Gastrocnemius medialis (tissue), 4 donors: Measurements from ENCODE around the gene UNK. TPM values are rescaled to one million over a fixed set of nuclear protein-coding genes. Genes with fewer than 3 reads are reported as not detected.

Source experiments
- ATAC-seq, 2 donors: fragments of 150-250 bp; one replicate each; pipeline ENCODE4 v1.9.1; 2016
- DNase-seq, 2 donors: peaks; one replicate each; pipeline ENCODE4 v3.0.0-alpha.2; 2019
- H3K27ac ChIP-seq, 4 donors: fragments of 200-600 bp; sonication (generic); 1 replicate in 1 of 4; 2 replicates in 3 of 4; pipeline ENCODE4 v1.5.1; 2016 to 2018; ENCODE audit warnings: mild to moderate bottlenecking in 2 of 4, moderate library complexity in 1 of 4
- H3K27me3 ChIP-seq, 3 donors: fragments of 200-600 bp; sonication (generic) in 2 of 3; 1 replicate in 1 of 3; 2 replicates in 2 of 3; pipeline versions ENCODE4 v1.5.1 to v1.6.0; 2016 to 2019; ENCODE audit warnings: mild to moderate bottlenecking in 1 of 3, moderate library complexity in 1 of 3
- H3K36me3 ChIP-seq, 2 donors: fragments of 200-600 bp; sonication (generic) in 1 of 2; one replicate each; pipeline ENCODE4 v1.5.1; 2017 to 2018
- H3K4me1 ChIP-seq, 2 donors: fragments of 200-600 bp; sonication (generic) in 1 of 2; one replicate each; pipeline ENCODE4 v1.5.1; 2016 to 2017; ENCODE audit warnings: mild to moderate bottlenecking in 2 of 2
- H3K4me3 ChIP-seq, 4 donors: fragments of 200-600 bp; sonication (generic) in 3 of 4; 1 replicate in 1 of 4; 2 replicates in 3 of 4; pipeline ENCODE4 v1.5.1; 2016 to 2019; ENCODE audit warnings: mild to moderate bottlenecking in 2 of 4
- H3K9me3 ChIP-seq, 3 donors: fragments of 200-600 bp; sonication (generic) in 2 of 3; 1 replicate in 1 of 3; 2 replicates in 2 of 3; pipeline ENCODE4 v1.5.1; 2016 to 2019
- CTCF ChIP-seq, 5 experiments: fragments of 450-650 bp in 3 of 5; fragments of 200-600 bp in 2 of 5; sonication (generic) in 2 of 5; IDR thresholded peaks in 4 of 5; conservative IDR thresholded peaks in 1 of 5; 1 replicate in 4 of 5; 2 replicates in 1 of 5; pipeline ENCODE4 v1.5.1; 2016 to 2019; ENCODE audit warnings: antibody characterized with exemption in 5 of 5, mild to moderate bottlenecking in 3 of 5, moderate library complexity in 3 of 5
- POLR2A ChIP-seq, 2 donors: fragments of 450-650 bp; IDR thresholded peaks; one replicate each; pipeline ENCODE4 v1.6.1; 2017; ENCODE audit warnings: antibody characterized with exemption in 2 of 2, mild to moderate bottlenecking in 2 of 2, moderate library complexity in 2 of 2
- in situ Hi-C, 4 donors: fragments of 200-750 bp; cut with MboI; loops; one replicate each; pipeline versions ENCODE4 v1.15.0 to v1.8.0; 2017; ENCODE audit warnings: low sequenced_read_pairs in 4 of 4
- intact Hi-C: fragments of 100-400 bp; cut with DNase I; formaldehyde crosslinking; loops from one replicate; pipeline ENCODE4 v1.15.1; 2023; ENCODE audit warnings: low total_unique reads
- total RNA-seq, 4 donors: library from RNA; depleted of rRNA; stranded (reverse); fragments of >200 nt; gene quantifications; one replicate each; pipeline versions ENCODE4 v1.1.0 to v1.2.3, GENCODE V29; 2016

Gene UNK
- total RNA-seq, 4 donors from 2014 or later = 10.4 to 19.2 (median 13.1) TPM

GRCh38 chr17:75762513-75763268, 21.9 kb upstream of the UNK start:
- intact Hi-C loops = no loop called here
- in situ Hi-C loops = loop anchor here in 1 of 4 donors (25.0 kb wide), 1 partner anchor 125 kb away; the partner anchor contains the start of genes TRIM47 and TRIM65

DNA sequence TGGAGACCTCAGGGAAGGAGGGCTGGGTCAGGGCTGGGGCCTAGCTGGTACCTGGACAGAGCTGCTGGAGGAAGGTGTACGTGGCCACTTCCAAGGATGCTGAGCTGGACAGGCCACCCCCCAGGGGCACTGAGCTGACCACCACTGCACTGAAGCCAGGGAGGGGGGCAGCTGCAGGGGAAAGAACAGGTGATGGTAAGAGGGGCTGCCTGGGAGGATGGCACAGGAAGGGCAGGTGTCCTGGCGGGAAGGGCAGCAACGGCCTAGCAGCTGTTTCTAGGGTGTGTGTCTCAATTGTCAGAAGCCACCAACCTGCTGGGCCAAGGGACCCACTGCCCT, 21.4 kb upstream of the UNK start:
- Histone ChIP-seq H3K36me3 (no peaks in the 10 kb centered on the region), H3K27ac (no peak overlapping the region), H3K4me1 (peaks cover 6 to 14% of the 10 kb centered on the region in 2 donors), H3K4me3 (no peak overlapping the region), H3K9me3 (no peaks in the 10 kb centered on the region), H3K27me3 (no peaks in the 10 kb centered on the region)
- in situ Hi-C loops (loop anchor here in 1 of 4 donors (25.0 kb wide), 1 partner anchor 124 kb away; the partner anchor contains the start of genes TRIM47 and TRIM65), intact Hi-C loops (no loop called here)
- TF ChIP-seq POLR2A (IDR thresholded peaks at IDR 0.05) = no peak
- no peak for TF ChIP-seq CTCF (IDR thresholded peaks at IDR 0.05 in 4 of 5, conservative IDR thresholded peaks at IDR 0.05 in 1 of 5)
- DNase-seq = no peak
- ATAC-seq = no peak

More at GRCh38 chr17:75762513-75763268, 21.9 kb upstream of the UNK start:
- no peaks in the 10 kb centered on the region for H3K36me3 ChIP-seq
- TF ChIP-seq POLR2A (IDR thresholded peaks at IDR 0.05) = no peak
- TF ChIP-seq CTCF (IDR thresholded peaks at IDR 0.05 in 4 of 5, conservative IDR thresholded peaks at IDR 0.05 in 1 of 5) = no peak
- H3K4me1 ChIP-seq = peaks cover 6 to 14% of the 10 kb centered on the region in 2 donors
- no peak for ATAC-seq
- no peaks in the 10 kb centered on the region for H3K9me3 ChIP-seq
- DNase-seq = no peak
- H3K27ac ChIP-seq = no peak overlapping the region
- no peaks in the 10 kb centered on the region for H3K27me3 ChIP-seq
- no peak overlapping the region for H3K4me3 ChIP-seq

GRCh38 chr17:75763613-75764416, 20.8 kb upstream of the UNK start:
- Histone ChIP-seq H3K4me1 (peaks cover 6 to 14% of the 10 kb centered on the region in 2 donors), H3K36me3 (no peaks in the 10 kb centered on the region), H3K4me3 (peak overlapping the region; percentile 58 to 83 (median 72)), H3K27ac (peak overlapping the region; percentile 54 to 81 (median 74)), H3K9me3 (no peaks in the 10 kb centered on the region), H3K27me3 (no peaks in the 10 kb centered on the region)
- DNase-seq = no peak
- in situ Hi-C loops = loop anchor here in 1 of 4 donors (25.0 kb wide), 1 partner anchor 123 kb away; the partner anchor contains the start of genes TRIM47 and TRIM65
- intact Hi-C loops = loop anchor here (2.0 kb wide), 1 partner anchor 63 kb away; no protein-coding TSS in a partner anchor
- ATAC-seq = no peak
- TF ChIP-seq POLR2A (IDR thresholded peaks at IDR 0.05) (no peak), CTCF (IDR thresholded peaks at IDR 0.05 in 4 of 5, conservative IDR thresholded peaks at IDR 0.05 in 1 of 5) (no peak)

GRCh38 chr17:75764417-75764710, 20.2 kb upstream of the UNK start:
- Histone ChIP-seq H3K36me3 (no peaks in the 10 kb centered on the region), H3K4me1 (peaks cover 6 to 14% of the 10 kb centered on the region in 2 donors), H3K4me3 (peak overlapping the region; percentile 58 to 83 (median 72)), H3K27me3 (no peaks in the 10 kb centered on the region), H3K9me3 (no peaks in the 10 kb centered on the region), H3K27ac (peak overlapping the region; percentile 54 to 81 (median 74))
- ATAC-seq = no peak
- DNase-seq = no peak
- intact Hi-C loops (loop anchor here (2.0 kb wide), 1 partner anchor 62 kb away; no protein-coding TSS in a partner anchor), in situ Hi-C loops (loop anchor here in 1 of 4 donors (25.0 kb wide), 1 partner anchor 123 kb away; the partner anchor contains the start of genes TRIM47 and TRIM65)
- TF ChIP-seq CTCF (IDR thresholded peaks at IDR 0.05 in 4 of 5, conservative IDR thresholded peaks at IDR 0.05 in 1 of 5) = peak in 1 of 5 experiments; percentile 76
- no peak for TF ChIP-seq POLR2A (IDR thresholded peaks at IDR 0.05)
